Measurements from ENCODE around the gene HOXD4. TPM values are rescaled to one million over a fixed set of nuclear protein-coding genes. Genes with fewer than 3 reads are reported as not detected.

HOXD4 gene
- total RNA-seq, 1 experiment from 2014 or later, result not detected

DNA sequence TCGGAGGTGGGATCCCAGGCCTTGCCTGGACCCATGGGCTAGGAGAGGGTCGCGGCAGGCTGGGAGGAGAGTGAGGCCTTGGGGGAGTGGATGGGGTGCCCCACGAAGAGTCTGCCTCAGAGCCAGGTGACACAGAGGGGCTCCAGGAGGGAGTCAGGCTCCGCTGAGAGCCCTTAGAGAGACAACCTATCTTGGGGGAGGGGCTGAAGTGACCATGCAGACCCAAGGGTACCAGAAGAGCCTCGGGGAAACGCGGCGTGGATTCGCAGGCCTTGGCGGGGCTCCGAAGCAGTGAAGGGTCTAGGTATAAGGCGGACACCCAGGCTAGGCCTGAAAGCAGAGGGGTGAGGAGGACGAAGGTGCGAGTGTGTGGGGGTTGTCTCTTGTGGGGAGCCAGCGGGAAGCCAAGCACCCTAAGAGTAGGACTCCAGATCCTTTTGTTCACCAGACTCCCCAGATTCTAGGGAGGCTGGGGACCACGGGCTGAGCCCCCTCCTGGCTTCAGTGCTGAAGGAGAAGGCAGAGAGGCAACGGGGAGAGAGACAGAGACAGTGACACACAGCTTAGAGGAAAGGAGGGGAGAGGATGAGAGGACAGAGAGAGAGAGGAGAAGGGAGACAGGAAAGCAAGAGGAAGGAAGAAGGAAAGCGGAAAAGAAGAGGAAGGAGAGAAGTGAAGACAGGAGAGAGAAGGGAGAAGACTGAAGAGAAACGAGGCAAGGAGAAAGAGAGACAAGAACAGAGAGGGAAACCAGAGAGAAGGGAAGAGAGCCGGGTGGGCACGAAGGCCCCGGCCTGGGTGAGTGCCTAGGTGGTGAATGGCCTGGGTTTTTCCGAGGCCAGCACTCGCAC lies 45.4 kb upstream of the HOXD4 start:
- BruUV-seq (replicated peaks), result no TSS peak
- intact Hi-C loops (cut with micrococcal nuclease), result no loop called here
- H3K27ac Mint-ChIP-seq (ENCODE audit: low read depth, unreplicated experiment), result peak overlapping the region; percentile 41
- ChIA-PET POLR2A (interaction anchor here (1.0 kb wide), 1 partner anchor 9 kb away, joined by 4 read pairs; no protein-coding TSS in a partner anchor), CTCF (interaction anchor here (0.7 to 1.6 kb wide), 4 partner anchors 8 to 854 kb away, joined by 3 to 8 read pairs (median 4); no protein-coding TSS in a partner anchor)
- peak overlapping the region; percentile 24 for H3K4me3 Mint-ChIP-seq (ENCODE audit: unreplicated experiment)
- no peaks in the 10 kb centered on the region for H3K36me3 Mint-ChIP-seq (ENCODE audit: insufficient read depth, unreplicated experiment)
- H3K4me1 Mint-ChIP-seq (ENCODE audit: insufficient read depth, unreplicated experiment), result peaks cover 7% of the 10 kb centered on the region
- H3K9me3 Mint-ChIP-seq (ENCODE audit: unreplicated experiment), result no peaks in the 10 kb centered on the region
- TF ChIP-seq, protein P1, sequence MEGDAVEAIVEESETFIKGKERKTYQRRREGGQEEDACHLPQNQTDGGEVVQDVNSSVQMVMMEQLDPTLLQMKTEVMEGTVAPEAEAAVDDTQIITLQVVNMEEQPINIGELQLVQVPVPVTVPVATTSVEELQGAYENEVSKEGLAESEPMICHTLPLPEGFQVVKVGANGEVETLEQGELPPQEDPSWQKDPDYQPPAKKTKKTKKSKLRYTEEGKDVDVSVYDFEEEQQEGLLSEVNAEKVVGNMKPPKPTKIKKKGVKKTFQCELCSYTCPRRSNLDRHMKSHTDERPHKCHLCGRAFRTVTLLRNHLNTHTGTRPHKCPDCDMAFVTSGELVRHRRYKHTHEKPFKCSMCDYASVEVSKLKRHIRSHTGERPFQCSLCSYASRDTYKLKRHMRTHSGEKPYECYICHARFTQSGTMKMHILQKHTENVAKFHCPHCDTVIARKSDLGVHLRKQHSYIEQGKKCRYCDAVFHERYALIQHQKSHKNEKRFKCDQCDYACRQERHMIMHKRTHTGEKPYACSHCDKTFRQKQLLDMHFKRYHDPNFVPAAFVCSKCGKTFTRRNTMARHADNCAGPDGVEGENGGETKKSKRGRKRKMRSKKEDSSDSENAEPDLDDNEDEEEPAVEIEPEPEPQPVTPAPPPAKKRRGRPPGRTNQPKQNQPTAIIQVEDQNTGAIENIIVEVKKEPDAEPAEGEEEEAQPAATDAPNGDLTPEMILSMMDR (IDR thresholded peaks at IDR 0.05; ENCODE audit: unreplicated experiment), result no peak
- no peak for DNase-seq (ENCODE audit: unreplicated experiment)
- peaks cover 22% of the 10 kb centered on the region for H3K27me3 Mint-ChIP-seq (ENCODE audit: insufficient read depth, unreplicated experiment)

DNA sequence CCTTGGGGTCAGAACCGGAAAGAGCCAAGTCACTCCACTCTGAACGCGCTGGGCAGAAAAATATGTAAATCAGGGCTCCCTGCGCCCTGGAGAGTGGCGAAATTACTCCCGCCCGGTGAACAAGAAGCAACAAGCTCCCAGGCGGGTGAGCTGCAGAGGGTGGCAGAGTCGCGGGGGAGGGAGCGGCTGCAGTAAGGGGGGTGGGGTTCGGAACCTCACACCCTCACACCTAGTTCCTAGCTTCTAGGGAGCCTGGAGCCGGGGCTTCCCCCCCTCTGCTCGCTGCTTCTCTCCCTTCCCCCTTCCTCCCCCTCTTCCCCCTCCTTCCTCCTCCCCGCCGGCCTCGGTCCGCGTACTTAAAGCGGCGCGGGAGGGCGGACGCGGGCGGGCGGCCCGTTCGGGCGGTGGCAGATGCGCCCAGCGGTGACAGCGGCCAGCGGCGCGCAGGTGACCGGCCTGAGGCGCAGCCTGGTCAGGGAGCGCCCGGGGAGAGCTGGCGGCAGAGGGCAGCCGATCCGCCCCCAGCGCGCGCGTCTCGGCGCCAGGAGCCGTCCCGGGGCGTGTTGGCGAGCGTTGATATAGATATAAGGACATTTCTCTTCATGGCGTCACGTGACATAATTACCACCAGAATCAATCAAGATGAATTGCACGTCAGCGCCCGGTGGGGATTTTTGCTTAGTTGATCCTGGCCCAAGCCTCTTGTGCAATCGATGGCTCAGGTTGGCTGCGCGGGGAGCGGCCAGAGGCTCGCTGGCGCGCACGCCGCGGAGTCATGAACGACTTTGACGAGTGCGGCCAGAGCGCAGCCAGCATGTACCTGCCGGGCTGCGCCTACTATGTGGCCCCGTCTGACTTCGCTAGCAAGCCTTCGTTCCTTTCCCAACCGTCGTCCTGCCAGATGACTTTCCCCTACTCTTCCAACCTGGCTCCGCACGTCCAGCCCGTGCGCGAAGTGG lies 44.5 kb upstream of the HOXD4 start, which contains the start of gene HOXD11:
Gene HOXD11 (plus strand): TSS at position 700 of the 959 bp plus-strand sequence. CDS start 76 bp downstream, at position 776.
- BruUV-seq (replicated peaks), result no TSS peak
- TF ChIP-seq, protein P1 (IDR thresholded peaks at IDR 0.05; ENCODE audit: unreplicated experiment), result no peak
- Mint-ChIP-seq H3K36me3 (ENCODE audit: insufficient read depth, unreplicated experiment) (no peaks in the 10 kb centered on the region), H3K4me3 (ENCODE audit: unreplicated experiment) (peak within 1 kb of the TSS; percentile 24), H3K27ac (ENCODE audit: low read depth, unreplicated experiment) (peak within 1 kb of the TSS; percentile 41), H3K27me3 (ENCODE audit: insufficient read depth, unreplicated experiment) (peaks cover 22% of the 10 kb centered on the region), H3K4me1 (ENCODE audit: insufficient read depth, unreplicated experiment) (peaks cover 7% of the 10 kb centered on the region), H3K9me3 (ENCODE audit: unreplicated experiment) (no peaks in the 10 kb centered on the region)
- ChIA-PET CTCF (interaction anchor here (0.7 to 1.6 kb wide), 4 partner anchors 9 to 448 kb away, joined by 3 to 8 read pairs (median 3); partner anchors contain the start of gene HOXD10), POLR2A (interaction anchor here (1.0 kb wide), 1 partner anchor 10 kb away, joined by 4 read pairs; no protein-coding TSS in a partner anchor)
- peak; percentile 42 for DNase-seq (ENCODE audit: unreplicated experiment)
- intact Hi-C loops (cut with micrococcal nuclease), result no loop called here

DNA sequence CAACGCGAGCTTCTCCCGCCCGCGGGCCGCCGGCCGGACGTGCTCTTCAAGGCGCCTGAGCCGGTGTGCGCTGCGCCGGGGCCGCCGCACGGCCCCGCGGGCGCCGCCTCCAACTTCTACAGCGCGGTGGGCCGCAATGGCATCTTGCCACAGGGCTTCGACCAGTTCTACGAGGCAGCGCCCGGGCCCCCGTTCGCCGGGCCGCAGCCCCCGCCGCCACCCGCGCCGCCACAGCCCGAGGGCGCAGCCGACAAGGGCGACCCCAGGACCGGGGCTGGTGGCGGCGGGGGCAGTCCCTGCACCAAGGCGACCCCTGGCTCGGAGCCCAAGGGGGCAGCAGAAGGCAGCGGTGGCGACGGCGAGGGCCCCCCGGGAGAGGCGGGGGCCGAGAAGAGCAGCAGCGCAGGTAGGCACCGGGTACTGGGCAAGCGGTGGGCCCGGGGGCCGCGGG lies 43.6 kb upstream of the HOXD4 start:
- intact Hi-C loops (cut with micrococcal nuclease), result no loop called here
- Mint-ChIP-seq H3K27ac (ENCODE audit: low read depth, unreplicated experiment) (no peak overlapping the region), H3K4me3 (ENCODE audit: unreplicated experiment) (no peak overlapping the region), H3K36me3 (ENCODE audit: insufficient read depth, unreplicated experiment) (no peaks in the 10 kb centered on the region), H3K4me1 (ENCODE audit: insufficient read depth, unreplicated experiment) (peaks cover 7% of the 10 kb centered on the region), H3K27me3 (ENCODE audit: insufficient read depth, unreplicated experiment) (peaks cover 22% of the 10 kb centered on the region), H3K9me3 (ENCODE audit: unreplicated experiment) (no peaks in the 10 kb centered on the region)
- CTCF ChIA-PET, result interaction anchor here (1.6 kb wide), 1 partner anchor 10 kb away, joined by 8 read pairs; no protein-coding TSS in a partner anchor
- no peak for DNase-seq (ENCODE audit: unreplicated experiment)
- BruUV-seq (replicated peaks), result no TSS peak
- TF ChIP-seq, protein P1 (IDR thresholded peaks at IDR 0.05; ENCODE audit: unreplicated experiment), result no peak
- POLR2A ChIA-PET, result no interaction called here
